HG03432 (cell line): ENCODE data around the gene ZBTB39.
"Not testable (repeated sequence)": the region's sequence is repeated elsewhere in the genome, so short reads cannot be mapped to it uniquely, and the experiment has no call there.

Experiments
- ATAC-seq: cut with Tn5 transposase; IDR thresholded peaks from one replicate; pipeline ENCODE4 v1.9.1; 2021; ENCODE audit warnings: mild to moderate bottlenecking, moderate library complexity; ENCODE audit not compliant: unreplicated experiment

Gene ZBTB39

GRCh38 chr12:56982578-56983236, 23.6 kb downstream of the ZBTB39 start:
- ATAC-seq: not testable (repeated sequence)

- ATAC-seq: no peak
Observed at GRCh38 chr12:56980941-56981530, 25.3 kb downstream of the ZBTB39 start.

DNA sequence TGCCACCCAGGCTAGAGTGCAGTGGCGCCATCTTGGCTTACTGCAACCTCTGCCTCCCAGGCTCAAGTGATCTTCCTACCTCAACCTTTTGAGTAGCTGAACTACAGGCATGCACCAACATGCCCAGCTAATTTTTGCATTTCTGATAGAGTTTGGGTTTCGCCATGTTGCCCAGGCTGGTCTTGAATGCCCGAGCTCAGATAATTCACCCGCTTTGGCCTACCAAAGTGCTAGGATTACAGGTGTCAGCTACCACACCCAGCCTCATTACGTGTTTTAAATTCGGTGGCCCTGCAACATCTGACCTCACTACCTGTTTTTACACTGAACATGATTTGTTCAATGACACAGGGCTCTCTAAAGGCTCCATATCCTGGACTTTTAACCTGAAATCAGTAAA, 26.1 kb downstream of the ZBTB39 start:
- ATAC-seq: no peak

DNA sequence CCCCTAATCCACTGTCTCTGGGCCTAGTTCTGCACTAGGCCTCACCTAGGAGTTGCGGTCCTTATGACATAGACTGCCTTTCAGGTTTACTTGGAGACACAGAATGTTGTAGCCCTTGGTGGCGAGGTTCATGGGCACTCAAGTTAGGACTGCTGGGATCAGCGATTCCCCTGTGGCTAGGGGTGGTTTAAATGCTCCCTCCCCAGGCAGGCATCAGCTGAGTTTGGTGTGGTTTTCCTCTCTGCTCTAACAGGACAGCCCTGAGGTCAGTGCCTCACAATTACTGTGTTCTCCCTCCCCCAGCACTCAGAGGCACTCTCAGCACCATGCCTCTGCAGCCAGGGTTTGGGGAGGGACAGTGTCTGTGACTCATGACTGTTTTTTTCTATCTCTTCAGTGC, 26.7 kb downstream of the ZBTB39 start:
- ATAC-seq: no peak

- ATAC-seq: no peak
Observed at GRCh38 chr12:56978397-56979138, 27.8 kb downstream of the ZBTB39 start.

GRCh38 chr12:56977361-56977760, 29.0 kb downstream of the ZBTB39 start:
- not testable (repeated sequence) for ATAC-seq

- not testable (repeated sequence) for ATAC-seq
Observed at GRCh38 chr12:56974224-56974623, 32.1 kb downstream of the ZBTB39 start.

DNA sequence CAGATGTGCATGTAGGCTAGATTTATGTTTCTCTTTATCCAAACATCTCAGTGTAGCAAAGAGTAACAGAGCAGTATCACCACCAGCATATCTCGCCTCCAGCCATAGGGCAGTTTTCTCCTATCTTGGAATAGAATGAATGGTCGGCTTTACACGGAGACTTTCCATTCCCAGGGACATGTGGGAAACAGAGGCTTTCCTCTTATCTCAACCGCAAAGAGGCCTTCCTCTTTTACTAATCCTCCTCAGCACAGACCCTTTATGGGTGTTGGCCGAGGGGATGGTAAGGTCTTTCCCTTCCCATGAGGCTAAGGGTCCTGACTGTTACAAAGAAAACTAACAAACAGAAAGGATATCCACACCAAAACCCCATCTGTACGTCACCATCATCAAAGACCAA, 37.4 kb downstream of the ZBTB39 start:
- ATAC-seq: not testable (repeated sequence)

- ATAC-seq: not testable (repeated sequence)
Observed at GRCh38 chr12:56965997-56966642, 40.2 kb downstream of the ZBTB39 start.

DNA sequence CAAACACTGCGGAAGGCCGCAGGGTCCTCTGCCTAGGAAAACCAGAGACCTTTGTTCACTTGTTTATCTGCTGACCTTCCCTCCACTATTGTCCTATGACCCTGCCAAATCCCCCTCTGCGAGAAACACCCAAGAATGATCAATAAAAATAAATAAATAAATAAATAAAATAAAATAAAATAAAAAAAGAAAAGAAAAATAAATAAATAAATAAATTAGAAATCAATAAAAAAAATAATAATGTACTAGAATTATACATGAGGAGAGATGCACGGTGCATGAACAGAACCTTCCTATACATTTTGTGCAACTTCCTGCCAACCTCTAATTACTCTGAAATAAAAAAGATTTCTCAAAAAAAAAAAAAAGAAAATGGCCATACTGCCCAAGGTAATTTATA, 41.2 kb downstream of the ZBTB39 start:
- ATAC-seq: not testable (repeated sequence)

- ATAC-seq: not testable (repeated sequence)
Observed at GRCh38 chr12:56963557-56963956, 42.8 kb downstream of the ZBTB39 start.

GRCh38 chr12:56962247-56962646, 44.1 kb downstream of the ZBTB39 start:
- not testable (repeated sequence) for ATAC-seq

DNA sequence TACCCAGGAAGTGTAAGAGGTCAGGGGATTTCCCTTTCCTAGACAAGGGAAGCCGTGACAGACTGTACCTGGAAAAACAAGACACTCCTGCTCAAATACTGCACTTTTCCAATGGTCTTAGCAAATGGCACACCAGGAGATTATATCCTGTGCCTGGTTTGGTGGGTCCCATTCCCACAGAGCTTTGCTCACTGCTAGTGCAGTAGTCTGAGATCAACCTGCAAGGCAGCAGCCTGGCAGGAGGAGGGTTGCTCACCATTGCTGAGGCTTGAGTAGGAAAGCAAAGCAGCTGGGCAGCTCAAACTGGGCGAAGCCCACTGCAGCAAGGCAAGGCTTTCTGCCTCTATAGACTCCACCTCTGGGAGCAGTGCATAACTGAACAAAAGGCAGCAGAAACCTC, 47.9 kb downstream of the ZBTB39 start:
- no peak for ATAC-seq

DNA sequence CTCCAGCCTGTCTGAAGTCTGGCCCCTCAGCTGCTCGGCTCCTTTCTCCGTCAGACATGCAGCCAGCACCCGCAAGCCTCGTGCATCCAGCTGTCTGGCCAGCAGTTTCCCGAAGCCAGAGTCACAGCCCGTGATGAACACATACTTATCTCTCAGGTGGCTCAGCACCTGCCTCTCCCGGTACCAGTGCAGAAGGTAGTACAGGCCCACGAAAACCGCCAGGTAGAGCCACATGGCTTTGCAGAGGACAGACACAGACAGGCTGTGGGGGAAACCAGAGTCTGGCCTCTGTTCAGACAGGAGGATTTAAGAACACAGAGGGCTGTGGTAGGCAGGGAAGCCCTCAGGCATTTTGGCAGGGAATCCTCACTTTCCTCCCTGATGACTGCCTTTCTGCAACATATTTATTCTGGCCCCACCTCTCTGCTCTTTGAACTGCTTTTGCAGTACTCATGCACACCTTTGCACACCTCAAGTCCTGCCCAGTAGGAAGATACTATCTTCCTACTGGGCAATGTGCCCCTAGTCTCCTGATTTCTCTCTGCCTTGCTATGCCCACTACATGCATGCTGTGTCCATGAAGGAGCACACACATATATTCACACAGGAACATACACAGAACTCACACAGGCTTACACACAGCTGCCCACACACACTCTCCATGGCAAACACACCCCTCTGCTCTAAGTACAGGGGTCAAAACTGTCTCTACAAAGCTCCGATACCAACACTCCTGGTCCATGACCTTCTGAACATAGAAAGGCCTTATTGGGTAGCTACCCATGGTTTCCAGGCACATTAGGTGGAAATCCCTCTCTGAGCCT, 48.9 kb downstream of the ZBTB39 start, which contains the start of gene RDH16:
TSS of gene RDH16 (minus strand) at position 380 of the 824 bp plus-strand sequence. CDS start at position 234, 146 bp downstream.
- ATAC-seq: no peak

DNA sequence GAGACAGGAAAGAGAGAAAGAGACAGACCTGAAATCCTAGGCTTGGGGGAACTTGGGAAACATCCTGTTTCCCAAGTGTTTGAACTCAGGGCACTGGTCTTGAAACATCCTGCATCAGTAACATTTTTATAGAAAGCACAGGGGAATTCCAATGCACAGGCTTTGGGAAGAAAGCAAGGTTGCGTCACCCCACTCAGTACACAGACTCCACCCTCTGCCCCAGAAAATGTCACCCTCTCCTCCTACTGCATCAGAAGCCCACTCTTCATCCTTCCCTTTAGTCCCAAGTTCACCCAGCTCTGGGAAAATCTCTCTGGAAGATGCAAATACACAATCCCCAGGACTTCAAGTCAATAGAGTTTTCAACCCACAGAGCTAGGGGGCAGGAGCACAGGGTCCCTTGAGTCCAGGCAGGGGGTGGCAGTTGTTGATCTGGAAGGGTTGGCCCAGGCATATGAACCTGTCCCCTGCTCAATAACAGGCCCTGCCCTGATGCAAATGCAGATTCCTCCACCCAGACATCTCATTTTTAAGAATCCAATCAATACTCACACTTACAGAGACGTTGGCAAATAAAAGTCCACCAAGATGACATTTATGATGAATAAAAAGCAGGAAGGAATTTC, 50.6 kb downstream of the ZBTB39 start:
- ATAC-seq: no peak

DNA sequence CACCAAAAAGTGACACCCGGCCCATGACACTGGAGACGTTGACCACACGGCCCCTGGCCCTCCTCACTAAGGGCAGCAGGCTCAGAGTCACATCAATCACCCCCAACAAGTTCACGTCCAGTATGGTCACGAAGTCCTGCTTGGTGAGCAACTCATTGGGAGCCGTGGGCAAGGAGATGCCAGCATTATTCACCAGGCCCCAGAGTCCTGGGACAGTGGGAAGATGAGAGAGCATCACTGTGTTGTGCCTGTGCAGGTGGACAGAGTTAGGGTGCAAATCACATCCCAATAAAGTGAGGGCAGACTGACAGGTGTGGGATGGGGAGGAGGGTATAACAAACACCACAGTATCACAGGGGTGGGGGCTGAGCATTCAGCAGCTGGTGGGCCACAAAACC, 51.4 kb downstream of the ZBTB39 start:
- ATAC-seq: no peak

DNA sequence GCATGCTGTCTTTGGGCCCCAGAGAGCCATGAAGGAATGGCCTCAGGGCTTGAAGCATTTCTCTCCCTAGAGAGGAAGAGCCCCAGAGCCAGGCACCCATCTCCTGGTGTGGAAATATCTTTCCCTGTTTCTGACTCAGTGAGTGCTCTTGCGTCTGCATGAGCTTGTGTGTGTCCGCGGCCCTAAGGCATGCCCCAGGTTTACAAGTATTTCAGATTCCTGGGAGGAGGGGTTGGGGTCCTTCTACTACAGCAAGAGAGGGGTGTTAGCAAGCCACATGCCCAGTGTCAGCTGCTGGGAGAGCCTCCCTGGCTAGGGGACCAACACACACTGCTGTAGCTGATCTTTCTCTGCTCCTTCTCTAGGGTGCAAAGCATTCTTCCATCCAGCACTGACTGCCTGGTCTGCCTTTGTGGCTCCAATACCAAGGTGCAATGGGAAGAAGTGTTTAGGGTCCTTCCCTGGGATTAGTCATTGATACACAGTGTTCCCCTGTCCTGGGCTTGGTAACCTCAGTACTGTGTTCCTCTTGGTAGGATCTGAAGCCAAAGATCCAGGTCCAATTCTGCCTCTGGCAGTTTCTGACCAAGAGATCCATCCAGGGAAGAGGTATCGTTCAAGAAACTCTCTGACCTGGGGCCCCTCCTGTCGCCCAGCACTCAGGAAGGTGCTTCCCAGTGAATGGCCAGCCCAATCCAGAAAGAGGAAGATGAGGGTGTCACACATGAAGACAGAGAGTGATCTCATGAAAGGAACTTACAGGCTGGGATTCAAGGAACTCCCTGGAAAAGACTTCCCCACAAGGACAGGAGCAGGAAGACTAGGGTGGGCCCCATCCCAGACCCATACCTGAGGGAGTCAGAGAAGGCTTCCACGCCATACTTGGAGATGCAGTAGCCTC, 52.0 kb downstream of the ZBTB39 start:
- no peak for ATAC-seq

- no peak for ATAC-seq
Observed at GRCh38 chr12:56953314-56953713, 53.0 kb downstream of the ZBTB39 start.
